Osteoblast (primary cell): ENCODE results near the gene THAP3. TPM values are rescaled to one million over a fixed set of nuclear protein-coding genes. Genes with fewer than 3 reads are reported as not detected.

Source experiments
- DNase-seq: peaks from one replicate; pipeline ENCODE4 v3.0.0; 2011; ENCODE audit warnings: low spot score, mixed read lengths; ENCODE audit not compliant: insufficient read length; ENCODE audit errors: missing footprints
- H2AFZ ChIP-seq: 2 replicates; pipeline ENCODE4 v1.6.0; 2011; ENCODE audit warnings: mild to moderate bottlenecking, low read length
- H3K27ac ChIP-seq: 2 replicates; pipeline ENCODE4 v1.5.1; 2011; ENCODE audit warnings: mild to moderate bottlenecking, low read depth, low read length, moderate library complexity
- H3K27me3 ChIP-seq: 2 replicates; pipeline ENCODE4 v1.6.0; 2012; ENCODE audit warnings: mild to moderate bottlenecking, control low read depth, inconsistent platforms, low read length, moderate library complexity; ENCODE audit not compliant: insufficient read depth
- H3K36me3 ChIP-seq: 2 replicates; pipeline ENCODE4 v1.5.1; 2011; ENCODE audit warnings: mild to moderate bottlenecking, low read length, control low read depth, moderate library complexity; ENCODE audit not compliant: insufficient read depth
- H3K4me1 ChIP-seq: 2 replicates; pipeline ENCODE4 v1.5.1; 2011; ENCODE audit warnings: mild to moderate bottlenecking, low read length, control low read depth, moderate library complexity; ENCODE audit not compliant: insufficient read depth
- H3K4me2 ChIP-seq: 2 replicates; pipeline ENCODE4 v1.6.0; 2011; ENCODE audit warnings: mild to moderate bottlenecking, low read length; ENCODE audit not compliant: insufficient read depth
- H3K4me3 ChIP-seq: fragments of 200-600 bp; sonication (generic); 3 replicates; pipeline ENCODE4 v1.5.1; 2012; ENCODE audit warnings: mild to moderate bottlenecking, low read length, inconsistent platforms; ENCODE audit not compliant: insufficient read depth
- H3K79me2 ChIP-seq: 2 replicates; pipeline ENCODE4 v1.6.0; 2012; ENCODE audit warnings: mild to moderate bottlenecking, low read length, control low read depth, inconsistent platforms; ENCODE audit not compliant: insufficient read depth
- H3K9me3 ChIP-seq: 2 replicates; pipeline ENCODE4 v1.5.1; 2011; ENCODE audit warnings: low read depth, low read length, control low read depth
- H4K20me1 ChIP-seq: 2 replicates; pipeline ENCODE4 v1.6.0; 2012; ENCODE audit warnings: mild to moderate bottlenecking, low read length, control low read depth; ENCODE audit not compliant: insufficient read depth
- total RNA-seq: library from RNA; depleted of rRNA; stranded (reverse); fragments of >200 nt; gene quantifications from 2 replicates; pipeline ENCODE4 v1.2.3, GENCODE V29; 2012
- TF ChIP-seq, protein P1 (sequence below): IDR thresholded peaks from 2 replicates; pipeline ENCODE4 v1.5.1; 2011; ENCODE audit warnings: mild to moderate bottlenecking, low read depth, low read length, moderate library complexity; ENCODE audit errors: extremely low read depth

Gene THAP3
- total RNA-seq, 1 donor, result 19.5 TPM

DNA sequence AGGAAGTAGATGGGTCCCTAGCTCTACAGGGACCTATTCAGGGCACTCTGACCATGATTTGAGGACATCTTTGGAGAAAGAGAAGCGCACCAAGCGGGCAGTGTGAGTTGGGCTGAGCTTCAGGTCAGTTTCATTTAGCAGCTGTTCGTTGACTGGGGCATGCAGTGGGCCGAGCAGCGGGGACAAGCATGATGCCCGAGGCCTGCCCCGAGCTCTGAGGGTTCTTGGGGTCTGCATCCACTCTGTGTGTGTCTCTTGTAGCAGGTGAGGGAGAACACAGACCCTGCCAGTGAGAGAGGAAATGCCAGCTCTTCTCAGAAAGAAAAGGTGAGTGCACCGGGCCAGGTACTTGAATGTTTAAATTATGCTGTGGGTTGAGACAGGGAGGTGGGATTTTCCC, 5.4 kb downstream of the THAP3 start:
- TF ChIP-seq, protein P1, sequence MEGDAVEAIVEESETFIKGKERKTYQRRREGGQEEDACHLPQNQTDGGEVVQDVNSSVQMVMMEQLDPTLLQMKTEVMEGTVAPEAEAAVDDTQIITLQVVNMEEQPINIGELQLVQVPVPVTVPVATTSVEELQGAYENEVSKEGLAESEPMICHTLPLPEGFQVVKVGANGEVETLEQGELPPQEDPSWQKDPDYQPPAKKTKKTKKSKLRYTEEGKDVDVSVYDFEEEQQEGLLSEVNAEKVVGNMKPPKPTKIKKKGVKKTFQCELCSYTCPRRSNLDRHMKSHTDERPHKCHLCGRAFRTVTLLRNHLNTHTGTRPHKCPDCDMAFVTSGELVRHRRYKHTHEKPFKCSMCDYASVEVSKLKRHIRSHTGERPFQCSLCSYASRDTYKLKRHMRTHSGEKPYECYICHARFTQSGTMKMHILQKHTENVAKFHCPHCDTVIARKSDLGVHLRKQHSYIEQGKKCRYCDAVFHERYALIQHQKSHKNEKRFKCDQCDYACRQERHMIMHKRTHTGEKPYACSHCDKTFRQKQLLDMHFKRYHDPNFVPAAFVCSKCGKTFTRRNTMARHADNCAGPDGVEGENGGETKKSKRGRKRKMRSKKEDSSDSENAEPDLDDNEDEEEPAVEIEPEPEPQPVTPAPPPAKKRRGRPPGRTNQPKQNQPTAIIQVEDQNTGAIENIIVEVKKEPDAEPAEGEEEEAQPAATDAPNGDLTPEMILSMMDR, result no peak
- Histone ChIP-seq H3K27ac (no peak overlapping the region), H4K20me1 (peaks cover 10% of the 10 kb centered on the region), H3K4me2 (no peak overlapping the region), H3K9me3 (no peaks in the 10 kb centered on the region), H3K4me1 (peaks cover 7% of the 10 kb centered on the region), H2AFZ (no peak overlapping the region), H3K4me3 (no peak overlapping the region), H3K27me3 (no peaks in the 10 kb centered on the region), H3K36me3 (peaks cover 55% of the 10 kb centered on the region), H3K79me2 (peaks cover 45% of the 10 kb centered on the region)
- peak; percentile 52 for DNase-seq

DNA sequence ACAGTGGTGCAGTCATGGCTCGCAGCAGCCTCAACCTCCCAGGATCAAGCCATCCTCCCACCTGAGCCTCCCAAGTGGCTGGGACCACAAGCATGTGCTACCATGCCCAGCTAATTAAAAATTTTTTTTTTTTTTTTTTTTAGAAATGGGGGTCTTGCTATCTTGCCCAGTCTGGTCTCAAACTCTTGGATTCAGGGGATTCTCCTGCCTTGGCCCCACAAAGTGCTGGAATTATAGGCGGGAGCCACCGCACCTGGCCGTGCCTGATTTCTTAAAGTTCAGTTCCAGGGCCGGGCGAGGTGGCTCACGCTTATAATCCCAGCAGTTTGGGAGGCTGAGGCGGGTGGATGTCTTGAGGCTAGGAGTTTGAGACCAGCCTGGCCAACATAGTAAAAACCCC, 6.4 kb downstream of the THAP3 start:
- DNase-seq, result no peak
- peaks cover 65% of the 10 kb centered on the region for H3K36me3 ChIP-seq
- no peak overlapping the region for H2AFZ ChIP-seq
- no peak overlapping the region for H3K4me2 ChIP-seq
- H3K27ac ChIP-seq, result no peak overlapping the region
- peaks cover 10% of the 10 kb centered on the region for H4K20me1 ChIP-seq
- H3K27me3 ChIP-seq, result no peaks in the 10 kb centered on the region
- H3K9me3 ChIP-seq, result no peaks in the 10 kb centered on the region
- H3K79me2 ChIP-seq, result peaks cover 36% of the 10 kb centered on the region
- TF ChIP-seq, protein P1, result no peak
- H3K4me3 ChIP-seq, result no peak overlapping the region
- peaks cover 3% of the 10 kb centered on the region for H3K4me1 ChIP-seq

DNA sequence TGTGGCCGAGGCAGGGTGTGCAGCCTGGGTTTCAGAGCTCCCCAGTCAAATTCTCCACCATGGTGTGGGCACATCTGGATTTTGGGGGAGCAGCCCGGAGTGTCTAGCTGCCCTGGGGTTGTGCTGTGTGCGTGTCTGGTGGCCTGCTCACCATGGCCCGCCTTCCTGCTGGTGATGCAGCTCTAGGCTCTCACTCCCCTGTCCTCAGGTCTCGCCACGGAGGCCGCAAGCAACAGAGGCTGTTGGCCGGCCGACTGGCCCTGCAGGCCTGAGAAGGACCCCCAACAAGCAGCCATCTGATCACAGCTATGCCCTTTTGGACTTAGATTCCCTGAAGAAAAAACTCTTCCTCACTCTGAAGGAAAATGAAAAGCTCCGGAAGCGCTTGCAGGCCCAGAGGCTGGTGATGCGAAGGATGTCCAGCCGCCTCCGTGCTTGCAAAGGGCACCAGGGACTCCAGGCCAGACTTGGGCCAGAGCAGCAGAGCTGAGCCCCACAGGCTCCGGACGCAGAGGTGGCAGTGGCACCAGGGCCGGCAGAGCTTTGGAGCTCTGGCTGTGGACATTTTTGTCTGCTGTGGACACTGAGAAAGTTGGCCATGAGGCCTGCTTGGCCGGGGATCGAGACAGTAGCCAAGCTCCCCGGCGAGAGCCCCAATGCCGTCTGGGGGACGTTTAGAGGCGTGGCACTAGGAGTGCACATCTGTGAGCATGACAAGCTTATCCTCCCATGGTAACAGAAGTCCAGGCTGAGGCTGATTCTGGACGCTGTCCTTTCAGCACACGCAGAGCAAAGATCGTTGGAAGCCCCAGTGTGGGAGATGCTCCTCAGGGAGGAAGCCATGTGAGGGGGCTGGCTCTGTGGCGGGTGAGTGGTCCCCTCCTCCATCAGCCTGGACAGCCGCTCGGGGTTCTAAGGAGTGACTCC, 8.2 kb downstream of the THAP3 start:
- Histone ChIP-seq H2AFZ (no peak overlapping the region), H4K20me1 (peaks cover 6% of the 10 kb centered on the region), H3K27me3 (no peaks in the 10 kb centered on the region), H3K4me1 (no peaks in the 10 kb centered on the region), H3K4me3 (no peak overlapping the region), H3K27ac (no peak overlapping the region), H3K4me2 (no peak overlapping the region), H3K36me3 (peaks cover 76% of the 10 kb centered on the region), H3K9me3 (no peaks in the 10 kb centered on the region), H3K79me2 (peaks cover 18% of the 10 kb centered on the region)
- peak; percentile 41 for DNase-seq
- TF ChIP-seq, protein P1, result no peak

DNA sequence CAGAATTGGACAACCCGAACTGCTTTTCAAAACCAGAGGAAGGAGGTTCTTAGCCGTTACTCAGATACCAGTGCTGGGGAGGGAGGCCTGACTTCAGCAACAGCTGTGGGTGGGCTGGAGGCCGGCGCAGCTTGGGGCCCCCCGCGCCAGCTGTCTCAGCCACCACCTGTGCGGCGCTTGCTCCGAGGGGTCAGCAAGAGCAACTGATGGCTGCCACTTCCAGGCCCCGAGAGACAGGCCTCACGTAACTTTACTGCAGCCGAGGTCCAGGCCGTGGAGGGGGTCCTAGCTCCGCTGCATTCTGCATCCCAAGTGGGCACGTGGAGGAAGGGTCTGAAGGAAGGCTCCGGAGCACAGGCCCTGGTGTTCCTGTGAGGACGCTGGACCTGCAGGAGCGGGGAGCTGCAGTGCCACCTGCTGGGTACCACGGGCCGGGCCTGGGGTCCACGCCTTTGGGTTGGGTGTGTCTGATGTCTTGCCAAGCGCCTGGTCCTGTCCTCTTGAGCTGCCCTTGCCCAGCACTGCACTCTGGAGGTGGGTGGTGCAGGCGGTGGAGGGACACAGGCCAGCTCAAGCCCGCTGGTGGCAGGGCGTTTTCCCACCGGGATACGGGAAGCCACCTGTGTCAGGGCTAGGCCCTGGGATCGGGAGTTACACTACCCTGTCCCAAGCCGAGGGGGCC, 9.8 kb downstream of the THAP3 start:
- TF ChIP-seq, protein P1, result peak; percentile 37
- Histone ChIP-seq H3K79me2 (peaks cover 4% of the 10 kb centered on the region), H2AFZ (no peak overlapping the region), H3K27me3 (no peaks in the 10 kb centered on the region), H3K4me3 (no peak overlapping the region), H4K20me1 (peaks cover 2% of the 10 kb centered on the region), H3K4me1 (no peaks in the 10 kb centered on the region), H3K27ac (no peak overlapping the region), H3K9me3 (no peaks in the 10 kb centered on the region), H3K4me2 (no peak overlapping the region), H3K36me3 (peaks cover 71% of the 10 kb centered on the region)
- DNase-seq, result peak; percentile 90
